HTERT RPE-1 (cell line): Measurements from ENCODE around the gene PLA2G4B.

Source experiments
- in situ Hi-C: fragments of 300-500 bp; cut with MboI; formaldehyde crosslinking; loops from 4 replicates; pipeline ENCODE4 v1.14.3; 2020; ENCODE audit warnings: low sequenced_read_pairs

The PLA2G4B gene

DNA sequence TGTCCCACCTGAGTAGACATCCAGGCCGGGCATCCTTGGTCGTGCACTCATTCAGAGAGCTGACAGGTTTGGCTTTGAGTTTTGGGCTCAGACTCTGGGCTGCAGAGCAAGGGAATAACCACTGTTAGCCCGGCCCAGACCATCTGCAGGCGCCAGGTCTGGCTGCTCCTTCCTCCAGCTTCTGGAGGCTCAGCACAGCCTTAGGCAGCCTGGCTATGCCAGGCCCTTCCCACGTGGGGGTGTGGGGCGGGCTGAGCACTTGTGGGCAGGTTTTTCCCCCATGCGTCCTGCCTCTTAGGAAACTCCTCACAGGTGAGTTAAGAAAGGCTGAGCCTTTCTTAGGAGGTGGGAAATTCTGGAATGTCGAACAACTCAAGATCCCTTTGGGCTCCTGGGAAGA is 11.2 kb downstream of the PLA2G4B start:
- in situ Hi-C loops = no loop called here

- in situ Hi-C loops = no loop called here
Measured at GRCh38 chr15:41850482-41851166, 12.0 kb downstream of the PLA2G4B start.

DNA sequence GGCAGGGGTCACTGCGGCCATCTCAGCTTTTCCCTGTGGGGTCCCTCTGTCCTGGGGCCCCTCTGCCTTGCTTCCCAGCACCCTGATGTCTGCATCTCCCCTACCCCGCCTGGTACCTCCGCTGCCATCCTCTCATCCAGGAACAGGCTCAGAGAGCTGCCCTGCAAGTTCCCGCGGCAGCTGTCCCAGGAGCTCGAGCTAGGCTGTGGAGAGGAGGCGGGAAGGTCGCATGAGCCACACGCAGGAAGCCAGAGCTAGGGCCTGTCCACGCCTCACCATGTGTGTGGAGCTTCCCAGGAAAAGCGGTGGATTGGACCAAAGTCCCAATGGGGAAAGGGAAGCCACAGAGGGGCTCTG is 12.5 kb downstream of the PLA2G4B start:
- in situ Hi-C loops = no loop called here

GRCh38 chr15:41851755-41852370 is 13.2 kb downstream of the PLA2G4B start:
- in situ Hi-C loops = no loop called here

DNA sequence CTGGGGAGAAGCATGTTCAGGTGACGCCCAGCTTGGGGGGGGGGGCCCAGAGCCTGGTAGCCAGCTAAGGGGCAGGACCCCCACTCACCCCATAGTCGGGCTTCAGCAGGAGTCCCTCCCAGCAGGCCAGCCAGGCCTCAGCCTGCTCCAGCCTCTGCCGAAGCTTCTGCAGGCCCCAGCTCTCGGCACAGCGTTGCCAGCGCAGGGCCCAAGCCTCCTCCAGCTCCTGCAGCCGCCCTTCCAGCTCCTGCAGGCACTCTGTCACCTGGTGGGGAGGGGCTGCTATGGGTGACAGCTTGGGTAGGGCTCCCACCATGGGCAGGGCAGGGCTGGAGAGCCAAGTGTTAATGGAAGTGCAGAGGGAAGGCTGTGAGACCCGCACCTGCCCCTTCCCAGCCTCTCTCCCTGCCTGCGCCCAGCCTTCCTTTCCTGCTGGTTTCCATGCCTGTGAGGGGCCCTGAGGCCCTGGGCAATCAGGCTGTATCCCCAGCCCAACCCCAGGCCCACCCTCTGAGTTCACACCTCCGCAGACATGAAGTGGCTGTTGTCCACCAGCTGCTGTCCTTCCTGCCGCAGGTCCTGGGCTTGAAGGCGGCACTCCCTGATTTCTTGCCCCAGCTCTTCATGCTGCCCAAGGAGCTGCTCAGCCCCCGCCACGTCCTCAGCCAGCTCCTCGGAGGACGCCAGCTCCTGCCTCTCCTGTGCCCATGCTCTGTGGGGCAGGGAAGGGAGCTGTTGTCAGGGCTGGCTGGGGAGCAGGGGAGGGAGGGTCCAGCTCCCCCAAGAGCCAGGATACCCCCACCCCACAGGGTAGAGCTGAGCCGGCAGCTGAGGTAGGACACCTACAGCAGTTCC is 14.3 kb downstream of the PLA2G4B start:
- in situ Hi-C loops = no loop called here

DNA sequence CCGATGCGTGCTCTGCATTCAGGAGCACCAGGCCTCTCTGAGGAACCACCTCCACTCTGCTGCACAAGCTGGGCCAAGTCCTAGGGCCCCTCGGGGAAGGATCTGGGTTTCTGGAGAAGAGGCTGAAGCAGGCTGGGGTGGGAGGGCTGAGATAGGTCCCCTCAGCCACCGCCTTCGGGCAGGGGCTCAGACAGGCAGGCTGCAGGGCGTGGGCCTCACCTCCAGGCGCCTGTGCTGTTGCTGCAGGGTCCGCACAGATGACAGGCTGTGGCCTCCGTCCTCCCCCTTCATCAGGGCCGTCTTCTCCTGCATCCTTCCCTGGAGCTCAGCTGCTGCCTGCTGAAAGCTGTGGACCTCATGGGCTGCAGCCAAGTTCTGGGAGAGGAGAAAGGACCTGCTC is 15.2 kb downstream of the PLA2G4B start:
- in situ Hi-C loops = no loop called here

DNA sequence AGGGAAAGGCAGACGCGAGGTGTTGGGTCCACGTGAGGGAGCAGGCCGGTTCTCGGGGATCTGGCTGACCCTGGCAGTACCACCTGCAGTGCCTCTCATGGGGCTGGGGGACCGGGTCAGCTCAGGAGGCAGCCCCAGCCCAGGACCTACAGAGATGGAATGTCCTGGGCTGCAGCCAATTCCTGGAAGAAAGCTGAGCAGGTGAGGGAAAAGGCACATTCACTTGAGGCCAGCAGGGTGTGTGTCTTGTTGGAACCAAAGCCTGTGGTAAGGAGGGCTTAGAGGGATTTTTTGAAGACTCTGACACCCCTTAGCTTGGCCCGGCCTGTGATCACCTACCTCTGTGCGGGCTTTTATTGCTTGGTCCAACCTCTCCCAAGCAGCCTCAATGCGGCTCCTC is 15.8 kb downstream of the PLA2G4B start:
- in situ Hi-C loops = no loop called here

DNA sequence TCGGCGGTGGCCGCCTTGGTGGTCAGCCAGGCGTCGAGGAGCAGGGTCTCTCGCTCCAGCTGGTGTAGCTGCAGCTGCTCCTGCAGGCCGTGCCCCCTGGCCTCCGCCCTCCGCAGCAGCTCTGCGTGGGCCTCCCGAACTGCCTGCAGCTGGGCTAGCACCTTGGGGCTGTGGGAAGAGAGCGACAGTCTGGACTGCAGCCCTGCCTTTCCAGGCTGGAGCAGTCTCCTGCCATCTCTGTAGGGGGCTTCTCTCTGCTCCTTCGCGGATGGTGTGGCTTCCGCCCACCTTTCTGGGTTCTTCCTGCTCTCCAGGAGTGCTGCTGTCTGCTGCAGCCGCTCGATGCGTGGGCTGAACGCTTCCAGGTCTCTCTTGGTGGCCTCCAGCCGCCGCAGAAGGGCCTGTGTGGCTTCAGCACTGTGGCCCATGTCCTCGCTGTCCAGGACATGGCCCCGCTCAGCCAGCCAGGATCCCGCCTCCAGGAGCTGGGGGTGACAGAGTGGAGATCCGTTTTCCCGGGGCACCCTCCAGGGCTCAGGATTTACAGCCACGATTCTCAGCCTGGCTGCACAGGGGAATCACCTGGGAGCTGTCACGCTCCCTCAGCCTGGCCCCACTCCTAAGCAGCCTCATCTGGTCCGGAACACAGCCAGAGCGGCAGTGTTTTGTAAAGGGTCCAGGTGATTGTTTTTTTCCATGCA is 16.8 kb downstream of the PLA2G4B start:
- in situ Hi-C loops = no loop called here

- in situ Hi-C loops = no loop called here
Measured at GRCh38 chr15:41856262-41856661, 17.6 kb downstream of the PLA2G4B start.

DNA sequence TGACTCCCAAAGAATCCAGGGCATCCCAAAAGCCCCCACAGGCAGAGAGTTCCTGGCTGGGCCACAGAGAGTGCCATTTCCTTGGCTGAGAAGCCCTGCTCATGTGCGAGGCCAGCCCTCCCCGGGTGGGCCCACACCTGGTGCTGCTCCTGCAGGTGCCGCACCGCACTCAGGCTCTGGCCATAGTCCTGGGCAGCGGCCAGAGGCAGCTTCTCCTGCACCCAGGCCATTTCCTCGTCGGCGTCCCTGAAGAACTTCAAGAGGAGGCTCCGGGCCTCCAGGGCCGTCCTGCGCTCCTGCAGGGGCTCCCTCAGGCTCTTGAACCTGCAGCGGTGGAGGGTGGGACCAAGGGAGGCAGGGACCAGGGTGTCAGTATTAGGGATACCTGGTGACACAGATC is 18.1 kb downstream of the PLA2G4B start:
- in situ Hi-C loops = no loop called here

DNA sequence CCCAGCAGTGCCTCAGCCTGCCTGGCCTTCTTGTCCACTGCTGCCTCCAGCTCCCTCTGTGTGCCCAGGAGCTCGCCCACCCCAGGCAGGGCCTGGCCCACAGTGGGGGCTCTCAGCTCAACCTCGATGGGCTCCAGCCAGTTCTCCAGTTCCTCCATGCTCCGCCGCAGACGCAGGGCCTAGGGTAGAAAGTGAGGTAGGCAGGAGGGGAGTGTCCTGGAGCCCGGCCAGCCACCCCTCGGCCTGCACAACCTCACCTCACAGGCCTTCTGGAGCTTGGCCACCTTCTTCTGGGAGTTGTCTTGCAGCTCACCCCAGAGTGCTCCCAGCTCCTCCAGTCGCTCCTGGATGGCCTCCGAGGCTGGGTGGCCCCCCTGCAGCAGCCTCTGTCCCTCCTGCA is 18.7 kb downstream of the PLA2G4B start:
- in situ Hi-C loops = no loop called here

DNA sequence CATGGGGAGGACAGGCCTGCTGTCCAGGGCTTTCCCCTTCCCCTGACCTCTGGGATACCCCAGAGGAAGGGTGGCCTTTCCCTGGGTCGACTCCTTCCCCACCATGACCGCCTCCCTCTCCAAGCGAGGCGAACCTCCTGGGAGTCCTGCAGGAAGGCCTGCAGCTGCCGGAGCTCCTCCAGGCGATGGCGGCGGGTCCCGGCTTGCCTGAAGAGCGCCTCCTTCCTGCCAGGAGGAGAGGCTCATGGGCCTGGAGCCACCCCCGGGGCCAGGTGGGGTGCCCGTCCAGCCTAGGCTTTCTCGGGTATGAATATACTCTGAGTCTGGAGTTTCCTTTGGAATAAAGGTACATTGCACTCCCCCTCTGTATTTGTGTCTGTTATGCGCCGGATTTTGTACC is 20.1 kb downstream of the PLA2G4B start:
- in situ Hi-C loops = no loop called here

DNA sequence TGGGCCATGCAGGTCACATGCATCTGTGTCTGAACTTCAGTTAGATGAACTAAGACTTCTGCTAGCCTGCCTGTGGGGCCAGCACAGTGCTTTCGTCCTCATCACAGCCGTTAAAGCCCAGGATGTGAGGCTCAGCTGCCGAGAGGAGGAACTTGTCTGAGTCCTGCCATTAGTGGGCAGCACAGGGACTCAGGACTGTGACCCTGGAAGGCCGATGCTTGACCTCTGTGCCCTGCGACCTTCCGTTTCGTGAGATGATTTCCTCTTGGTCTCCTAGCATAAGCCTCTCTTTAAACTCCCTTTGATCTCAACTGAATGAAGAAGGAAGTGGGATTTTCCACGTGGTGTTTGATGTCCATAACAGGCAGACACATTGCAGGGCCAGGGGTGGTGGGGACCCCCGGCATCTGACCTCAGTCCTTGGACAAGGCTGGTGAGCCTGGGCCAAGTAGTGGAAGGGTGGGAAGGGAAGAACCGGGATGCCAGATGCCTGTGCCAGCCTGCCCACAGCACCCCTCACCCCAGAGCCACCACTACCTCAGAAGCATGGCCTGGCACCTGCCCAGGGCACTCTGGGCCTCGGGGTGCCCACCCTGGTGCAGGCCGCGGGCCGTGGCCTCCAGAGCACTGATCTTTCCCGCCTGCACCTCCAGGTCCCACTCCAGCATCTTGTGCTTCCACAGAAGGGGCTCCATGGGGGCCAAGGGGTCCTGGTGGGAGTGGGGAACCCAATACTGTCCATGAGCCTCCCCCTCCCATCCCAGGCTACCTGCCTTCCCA is 21.6 kb downstream of the PLA2G4B start:
- in situ Hi-C loops = no loop called here

GRCh38 chr15:41861736-41862356 is 23.2 kb downstream of the PLA2G4B start:
- in situ Hi-C loops = no loop called here

DNA sequence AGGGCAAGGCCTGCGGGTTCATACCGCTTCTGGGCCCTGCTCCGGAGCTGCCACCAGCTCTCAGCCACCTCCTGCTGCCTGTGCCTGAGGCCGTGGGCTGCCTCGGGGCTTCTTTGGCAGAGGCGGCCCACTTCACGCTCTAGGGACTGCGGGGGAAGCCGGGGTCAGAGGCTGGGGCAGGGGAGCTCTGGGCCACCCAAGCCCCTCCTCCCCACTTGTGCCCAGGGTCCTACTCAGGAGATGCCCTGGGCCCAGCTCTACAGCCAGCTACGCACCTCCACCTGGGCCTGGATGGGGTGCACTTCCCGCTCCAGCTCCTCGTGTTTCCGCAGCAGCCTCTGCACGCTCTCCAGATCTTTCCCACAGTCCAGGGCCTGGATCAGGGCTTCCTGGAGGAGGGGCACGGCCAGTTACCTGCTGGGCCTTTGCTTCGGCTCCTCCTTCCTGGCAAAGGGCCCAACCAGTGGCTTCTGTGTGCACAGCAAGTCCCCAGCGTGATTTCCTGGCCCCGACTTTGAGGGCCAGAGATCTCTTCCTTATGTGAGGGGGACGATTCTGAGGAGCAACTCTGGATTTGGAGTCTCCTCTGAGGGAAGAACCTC is 24.0 kb downstream of the PLA2G4B start:
- in situ Hi-C loops = no loop called here

DNA sequence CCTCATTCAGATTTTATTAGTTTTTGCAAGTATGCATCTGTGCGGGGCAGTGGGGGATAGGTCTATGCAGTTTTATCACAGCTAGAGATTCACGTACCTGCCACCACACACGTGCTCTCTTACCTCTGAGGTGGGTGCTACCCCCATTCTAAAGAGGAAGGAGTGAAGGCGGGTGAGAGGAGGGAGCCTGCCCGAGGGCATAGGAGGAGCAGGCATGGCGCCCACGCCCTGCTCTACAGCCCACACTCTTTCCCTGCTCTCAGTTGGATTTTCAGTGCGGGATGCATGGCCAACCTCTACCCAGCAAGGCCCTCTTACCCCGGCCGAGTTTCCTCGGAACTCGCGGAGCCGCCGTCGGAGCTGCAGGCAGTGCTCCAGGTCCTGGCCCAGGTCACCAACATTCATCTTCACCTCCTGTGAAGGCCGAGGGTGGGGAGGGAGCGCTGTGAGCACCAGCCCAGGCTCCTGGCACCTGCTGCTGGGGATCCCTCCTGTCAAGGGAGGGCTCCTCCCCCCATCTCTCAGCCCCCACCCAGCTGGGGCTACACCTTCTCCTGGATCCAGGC is 26.9 kb downstream of the PLA2G4B start:
- in situ Hi-C loops = no loop called here

DNA sequence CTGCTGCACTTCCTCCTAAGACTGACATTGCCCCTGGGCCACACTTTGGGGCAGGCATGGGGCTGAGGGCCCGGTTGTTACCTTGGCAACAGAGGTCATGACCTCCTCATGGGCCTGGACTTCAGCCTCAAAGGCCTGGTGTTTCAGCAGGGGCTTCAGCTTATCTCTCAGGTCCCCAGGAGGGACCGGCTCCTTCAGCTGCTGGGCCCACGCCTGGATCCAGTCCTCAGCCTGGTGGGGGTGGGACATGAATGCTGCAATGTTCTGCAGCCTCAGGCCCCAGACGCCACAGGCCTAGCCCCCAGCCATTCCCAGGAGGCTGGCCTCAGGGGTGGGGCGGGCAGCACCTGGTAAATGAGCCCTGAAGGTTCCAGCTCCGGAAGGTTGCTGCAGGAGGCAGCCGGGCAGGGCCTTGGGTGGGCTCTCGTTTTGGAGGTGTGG is 27.6 kb downstream of the PLA2G4B start:
- in situ Hi-C loops = no loop called here

GRCh38 chr15:41866872-41867579 is 28.4 kb downstream of the PLA2G4B start:
- in situ Hi-C loops = no loop called here

DNA sequence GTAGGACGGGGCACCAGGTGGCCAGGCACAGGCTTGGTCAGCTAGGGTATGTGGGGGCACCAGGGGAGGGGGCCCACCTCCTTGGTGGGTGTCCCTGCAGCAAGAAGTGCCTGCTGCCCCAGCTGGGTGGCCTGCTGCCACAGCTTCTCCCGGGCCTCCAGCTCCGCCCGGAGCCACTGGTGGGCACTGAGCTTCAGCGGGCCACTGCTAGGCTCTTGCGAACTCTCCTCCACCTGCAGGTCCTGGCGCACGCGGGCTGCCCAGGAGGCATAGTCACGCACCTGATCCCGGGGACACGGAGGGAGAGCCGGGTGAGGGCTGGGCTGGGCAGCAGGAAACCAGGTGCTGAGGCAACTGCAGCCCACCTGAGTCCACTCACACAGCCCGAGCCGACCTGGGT is 29.7 kb downstream of the PLA2G4B start:
- in situ Hi-C loops = no loop called here
